HS-5 (cell line): Measurements from ENCODE around the gene KRT222.

Experiments used
- DNase-seq: peaks from one replicate; pipeline ENCODE4 v3.0.0-alpha.2; 2012; ENCODE audit warnings: low read depth

Gene KRT222

DNA sequence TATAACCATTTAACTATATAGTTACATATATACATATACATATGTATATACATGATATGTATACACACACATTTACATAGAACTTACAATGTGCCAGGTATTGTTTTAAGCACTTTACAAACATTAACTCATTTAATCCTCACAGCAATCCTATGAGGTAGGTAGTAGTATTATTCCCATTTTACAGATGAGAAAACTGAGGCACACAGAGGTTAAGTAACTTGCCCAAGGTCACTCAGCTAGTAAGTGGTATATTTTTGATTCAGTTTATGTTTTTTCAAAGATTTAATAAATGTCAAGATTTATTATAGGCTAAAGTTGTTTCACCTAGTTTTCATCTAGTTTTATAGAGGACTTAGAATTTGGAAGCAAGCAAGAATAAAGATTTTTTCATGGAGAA is 6.6 kb downstream of the KRT222 start:
- no peak for DNase-seq

DNA sequence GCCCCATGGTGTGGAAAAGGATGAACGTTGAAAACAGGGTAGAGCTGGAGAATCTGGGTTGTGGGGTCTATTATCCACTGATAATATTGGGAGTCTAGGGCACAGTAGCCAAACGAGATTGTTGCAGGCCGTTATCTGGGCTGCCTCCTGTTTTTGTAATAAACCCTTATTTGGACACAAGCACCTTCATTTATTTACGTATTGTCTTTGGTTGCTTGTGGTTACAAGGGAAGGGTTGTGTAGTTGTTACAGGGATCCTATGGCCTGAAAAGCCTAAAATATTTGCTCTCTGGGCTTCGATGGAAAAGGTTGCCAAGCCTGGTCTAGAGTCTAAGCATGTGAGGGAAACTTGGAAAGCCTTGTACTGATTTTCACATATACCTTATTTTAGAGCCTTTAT is 13.0 kb downstream of the KRT222 start:
- no peak for DNase-seq

DNA sequence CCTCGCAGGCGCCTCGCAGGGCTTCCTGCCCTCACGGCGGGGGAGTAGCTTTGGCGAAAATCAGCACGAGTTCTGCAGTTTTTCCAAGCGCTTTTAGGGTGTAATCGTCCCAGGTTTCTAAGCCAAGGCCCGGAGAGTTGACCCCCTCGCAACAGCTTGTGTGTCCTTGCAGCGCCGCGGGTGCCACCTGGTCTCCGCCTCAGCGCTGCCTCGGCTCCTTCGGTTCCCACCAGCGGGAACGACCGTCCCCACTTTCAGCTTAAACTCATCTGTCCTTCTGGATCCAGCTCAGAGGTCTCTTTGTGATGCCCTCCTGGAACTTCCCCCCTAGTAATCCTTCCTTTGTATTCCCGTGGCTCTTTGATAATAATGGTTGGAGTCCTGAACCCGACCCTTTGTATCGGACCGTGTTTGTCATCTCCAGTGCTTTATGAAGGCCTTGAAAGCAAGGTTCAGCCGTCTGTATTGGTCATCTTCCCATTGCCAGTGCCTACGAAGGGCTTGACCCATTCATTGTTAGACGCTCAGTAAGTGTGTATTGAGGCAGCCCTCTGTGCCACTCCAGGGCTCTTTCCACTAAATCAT is 16.5 kb downstream of the KRT222 start:
- DNase-seq, result peak; percentile 22

- peak; percentile 42 for DNase-seq
These were observed 17.2 kb downstream of the KRT222 start, which contains the start of gene SMARCE1 for GRCh38 chr17:40647624-40648383. Gene SMARCE1 (minus strand): TSS chr17:40647818. CDS start chr17:40645802, 2,016 bp downstream.

DNA sequence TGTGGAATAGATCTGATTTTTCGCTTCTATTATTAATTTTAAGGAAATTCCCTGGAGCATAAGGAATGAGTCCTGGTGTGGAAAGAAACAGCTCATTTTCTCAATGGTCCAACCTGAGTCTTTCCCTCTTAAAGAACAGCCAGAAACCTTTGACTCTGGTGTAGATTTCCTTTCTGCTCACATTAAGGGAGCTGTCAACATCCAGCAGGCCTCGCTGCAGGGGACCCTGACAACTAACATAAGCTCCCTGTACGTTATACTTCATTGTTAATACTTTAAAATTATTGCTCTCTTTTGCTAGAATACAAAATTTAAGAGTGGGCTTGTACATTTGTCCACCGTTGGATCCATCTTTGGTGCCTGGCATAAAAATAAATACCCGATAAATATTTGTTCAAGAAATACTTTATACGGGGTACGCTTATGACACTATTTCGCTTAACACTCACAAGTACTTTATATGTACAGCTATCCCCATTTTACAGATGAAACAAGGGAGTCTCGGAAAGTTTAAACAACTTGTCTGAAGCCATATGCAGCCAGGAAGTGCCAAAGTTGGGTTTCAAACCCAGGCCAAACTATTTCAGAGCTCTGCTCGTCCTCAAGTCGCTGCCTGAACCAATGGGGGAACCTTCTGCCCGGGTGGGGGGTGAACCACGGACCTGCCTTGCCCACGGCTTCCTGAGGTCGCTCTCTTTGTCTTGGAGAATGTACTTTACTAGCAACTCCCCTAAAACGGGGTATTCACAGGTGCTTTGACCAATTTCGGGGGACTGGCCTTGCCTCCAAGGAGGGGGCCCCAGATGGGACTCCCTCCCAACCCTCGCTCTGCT is 18.0 kb downstream of the KRT222 start:
- DNase-seq, result peak; percentile 28

DNA sequence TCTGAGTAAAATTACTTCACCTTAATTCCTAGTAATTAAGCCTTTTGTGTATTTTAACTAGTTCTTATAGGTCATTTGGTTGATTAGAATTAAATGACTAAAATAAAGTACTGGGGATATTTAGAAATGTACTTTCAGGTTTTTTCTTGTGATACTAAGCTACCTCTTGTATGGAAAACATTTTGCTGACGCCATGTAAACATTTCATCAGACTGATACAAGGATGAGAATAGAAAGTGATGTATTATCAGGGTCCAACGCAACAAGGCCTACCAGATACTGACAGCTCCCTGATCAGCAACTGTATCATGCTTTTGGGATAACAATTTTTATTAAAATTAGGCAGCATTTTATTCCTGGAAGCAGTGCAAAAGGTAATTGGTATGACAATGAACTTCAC is 19.0 kb downstream of the KRT222 start:
- DNase-seq, result no peak

- DNase-seq, result no peak
These were observed 19.7 kb downstream of the KRT222 start for GRCh38 chr17:40645291-40645690.

DNA sequence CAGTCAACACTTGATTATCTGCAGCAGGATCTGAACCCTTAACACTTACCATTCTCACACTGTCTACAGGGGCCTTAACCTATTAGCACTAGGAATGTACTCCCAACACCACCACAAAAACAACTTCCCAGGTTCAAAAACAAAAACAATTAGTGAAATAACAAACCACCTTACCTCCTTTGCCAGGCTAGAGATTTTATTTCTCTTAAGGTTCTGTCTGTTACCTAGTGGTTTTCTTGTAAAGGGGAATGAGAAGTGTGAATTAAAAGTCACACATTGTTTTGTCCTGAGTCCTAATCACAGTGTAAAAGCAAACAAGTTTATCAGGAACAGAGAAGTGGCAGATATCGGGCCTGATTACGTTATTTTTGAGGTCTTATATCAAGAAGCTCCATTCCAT is 27.0 kb downstream of the KRT222 start:
- DNase-seq, result no peak

GRCh38 chr17:40633871-40634270 is 31.1 kb downstream of the KRT222 start:
- DNase-seq, result no peak

- DNase-seq, result no peak
These were observed 32.8 kb downstream of the KRT222 start for GRCh38 chr17:40632216-40632615.

GRCh38 chr17:40629842-40630241 is 35.1 kb downstream of the KRT222 start:
- no peak for DNase-seq

- no peak for DNase-seq
These were observed 39.7 kb downstream of the KRT222 start for GRCh38 chr17:40625311-40625710.

DNA sequence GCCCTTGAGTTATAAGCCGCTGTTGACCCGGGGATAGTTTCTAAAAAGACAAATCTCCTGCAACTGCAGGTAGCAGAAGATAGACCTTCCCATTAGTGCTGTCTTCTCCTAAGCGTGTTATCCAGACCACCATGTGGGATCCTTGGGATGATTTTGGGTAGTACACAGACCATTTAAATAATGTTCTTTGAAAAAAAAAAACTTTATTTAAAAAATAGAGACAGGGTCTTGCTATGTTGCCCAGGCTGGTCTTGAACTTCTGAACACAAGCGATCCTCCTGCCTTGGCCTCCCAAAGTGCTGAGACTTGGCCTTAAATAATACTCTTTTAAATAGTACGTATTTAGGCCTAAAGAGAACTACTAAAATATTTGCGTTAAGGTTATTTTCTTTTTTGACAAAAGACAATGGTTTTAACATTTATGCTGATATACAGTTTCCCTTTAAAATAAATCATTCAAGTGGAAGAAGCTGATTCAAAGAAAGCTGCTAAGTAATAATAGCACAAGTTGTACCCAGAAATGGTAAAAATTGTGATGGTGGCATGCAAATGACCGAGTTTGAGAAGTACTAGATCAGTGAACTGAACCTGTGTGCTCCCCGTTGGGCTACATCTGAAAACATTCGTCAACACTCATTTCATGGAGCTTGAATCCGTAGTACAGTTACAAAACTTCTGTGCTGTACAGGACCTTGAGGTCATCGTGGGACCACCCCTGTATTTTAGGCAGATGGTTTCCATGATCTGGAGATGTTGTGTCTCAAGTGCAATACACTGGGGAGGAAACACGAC is 41.4 kb downstream of the KRT222 start:
- DNase-seq, result no peak

DNA sequence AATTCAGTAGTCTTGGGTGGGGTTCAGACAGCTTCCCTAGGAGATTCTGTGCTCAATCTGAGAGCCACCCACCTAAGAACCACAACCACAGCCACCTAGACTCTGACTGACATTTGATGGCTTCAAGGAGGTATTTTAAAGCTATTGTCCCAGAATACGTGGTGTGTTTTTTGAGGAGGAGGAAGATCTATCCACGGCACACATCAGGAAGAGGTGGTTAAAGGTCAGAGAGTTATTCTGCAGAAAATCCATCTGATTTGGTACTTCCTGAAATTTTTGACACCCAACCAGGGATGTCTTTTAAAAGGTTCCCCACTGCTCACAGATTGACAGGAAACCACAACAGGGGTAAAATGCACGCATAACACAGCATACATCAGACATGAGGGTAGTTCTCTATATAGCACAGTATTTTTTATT is 42.5 kb downstream of the KRT222 start:
- DNase-seq, result no peak

GRCh38 chr17:40621578-40621977 is 43.4 kb downstream of the KRT222 start:
- DNase-seq, result no peak

DNA sequence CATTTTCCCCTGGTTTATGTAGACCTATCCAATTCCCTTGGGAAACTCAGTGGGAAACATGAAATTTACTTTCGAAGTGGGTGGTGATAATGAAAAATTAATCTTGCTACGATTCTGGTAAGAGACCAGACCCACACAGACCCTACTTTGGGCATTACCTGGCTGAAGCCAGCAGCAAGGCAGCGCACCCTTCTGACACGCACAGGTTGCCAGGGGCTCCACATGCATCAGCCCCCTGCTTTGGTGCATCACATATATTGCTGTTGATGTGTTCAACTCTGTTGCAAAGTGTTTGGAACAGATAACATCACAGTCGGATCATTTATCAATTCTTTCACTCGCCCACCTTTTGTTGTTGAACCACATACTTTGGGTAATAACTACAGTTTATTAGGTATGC is 44.0 kb downstream of the KRT222 start:
- DNase-seq, result no peak

DNA sequence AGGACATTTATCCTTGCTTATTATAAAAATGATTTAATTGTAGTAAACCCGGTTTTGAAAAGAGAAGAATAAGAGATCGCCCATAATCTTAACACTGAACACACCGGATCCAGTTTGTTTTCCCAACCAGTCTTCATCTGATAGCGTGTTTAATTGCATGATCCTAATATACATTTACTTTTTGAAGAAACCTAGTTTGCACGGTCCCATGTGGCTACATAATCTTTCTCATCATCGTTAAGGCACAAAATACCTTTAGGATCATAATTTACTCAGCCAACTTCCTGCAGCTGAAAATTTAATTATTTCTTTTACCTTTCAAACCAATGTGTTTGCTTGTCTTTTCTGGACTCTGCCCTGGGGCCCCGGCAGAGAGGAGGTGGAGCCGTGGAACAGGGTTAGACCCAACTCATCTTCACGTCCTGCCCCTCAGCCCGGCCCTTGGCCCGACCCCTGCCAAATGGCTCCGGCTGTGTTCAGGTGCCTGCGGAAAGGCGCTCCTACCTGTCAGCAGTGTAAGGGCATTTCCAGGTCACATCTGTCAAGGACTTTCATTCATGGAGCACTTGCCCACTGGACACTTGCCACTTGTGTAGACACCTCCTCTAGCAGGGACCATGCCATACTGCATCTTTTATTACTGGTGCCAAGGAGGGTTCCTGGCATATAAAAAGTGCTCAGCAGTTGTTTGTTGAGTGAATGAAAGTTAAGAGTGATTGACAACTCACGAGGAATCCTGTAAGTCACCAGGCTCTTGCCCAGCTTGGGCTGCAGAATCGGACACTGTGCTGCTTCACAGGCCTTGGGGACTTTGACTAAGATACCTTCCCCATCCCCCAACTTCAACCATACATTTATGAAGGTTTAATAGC is 46.0 kb downstream of the KRT222 start:
- DNase-seq, result no peak

DNA sequence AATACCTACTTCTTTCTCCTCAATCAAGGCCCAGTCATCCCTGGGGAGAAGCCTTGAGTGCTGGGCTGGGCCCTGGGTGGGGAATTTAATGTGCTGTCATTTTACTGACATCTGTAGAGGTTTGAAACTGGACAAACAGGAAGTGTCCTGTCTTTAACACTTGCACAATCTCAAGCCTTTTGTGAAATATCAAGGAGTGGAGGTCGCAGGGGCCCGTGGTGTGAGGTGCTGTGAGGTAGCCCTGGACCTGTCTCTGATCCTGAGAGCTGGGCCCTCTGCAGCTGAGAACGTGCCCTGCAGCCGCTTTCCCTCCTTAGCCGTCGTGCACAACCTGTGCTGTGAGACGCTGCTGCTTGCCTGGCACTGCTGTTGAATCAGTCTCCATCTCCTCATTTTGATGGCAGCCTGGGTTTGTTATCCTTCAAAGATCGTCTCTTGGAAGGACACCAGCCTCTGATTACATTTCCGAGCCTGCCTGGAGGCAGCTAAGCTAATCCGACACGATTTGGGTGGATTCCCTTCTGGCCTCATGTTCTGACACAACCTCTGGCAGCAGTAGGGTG is 47.2 kb downstream of the KRT222 start:
- DNase-seq, result no peak

DNA sequence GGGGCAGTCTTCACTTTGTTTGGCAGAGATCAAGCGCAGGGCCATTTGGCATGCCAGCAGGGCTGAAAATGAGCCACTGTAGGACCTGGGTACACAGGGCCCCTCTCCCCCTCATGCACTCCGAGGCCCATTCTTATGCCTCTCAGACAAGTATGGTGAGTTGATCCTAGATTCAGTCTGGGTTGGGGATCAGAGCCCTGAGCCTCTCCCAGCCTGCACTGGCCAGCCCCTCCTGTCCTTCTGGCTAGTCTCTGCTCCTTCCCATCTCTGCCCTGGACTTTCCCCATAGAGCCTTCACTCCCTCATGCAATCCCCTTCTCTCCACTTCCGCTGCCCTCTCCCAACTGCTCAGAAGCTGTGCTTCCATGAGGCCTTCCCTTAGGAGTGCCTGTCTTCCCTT is 48.4 kb downstream of the KRT222 start:
- DNase-seq, result no peak

GRCh38 chr17:40615841-40616476 is 49.0 kb downstream of the KRT222 start:
- DNase-seq, result no peak
